ENCODE measurements around the gene SUPT7L.
A peak's percentile ranks its signal among the peaks of the same experiment; 100 is the strongest.
"Not testable (repeated sequence)": the region's sequence is repeated elsewhere in the genome, so short reads cannot be mapped to it uniquely, and the experiment has no call there.

The SUPT7L gene

DNA sequence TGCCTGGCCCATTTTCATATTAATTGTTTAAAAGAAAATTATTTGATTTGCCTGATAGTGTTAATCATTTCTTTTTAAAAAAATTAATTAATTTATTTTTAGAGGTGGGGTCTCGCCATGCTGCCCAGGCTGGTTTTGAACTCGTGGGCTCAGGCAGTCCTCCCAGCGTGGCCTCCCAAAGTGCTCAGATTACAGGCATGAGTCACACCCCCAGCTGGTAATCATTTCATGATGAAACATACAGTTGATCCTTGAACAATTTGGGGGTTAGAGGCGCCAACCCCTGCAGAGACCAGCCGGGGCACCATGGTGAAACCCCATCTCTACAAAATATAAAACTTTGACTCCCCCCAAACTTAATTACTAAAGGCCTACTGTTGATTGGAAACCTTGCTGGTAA lies 26.6 kb downstream of the SUPT7L start:
- no peak for DNase-seq

DNA sequence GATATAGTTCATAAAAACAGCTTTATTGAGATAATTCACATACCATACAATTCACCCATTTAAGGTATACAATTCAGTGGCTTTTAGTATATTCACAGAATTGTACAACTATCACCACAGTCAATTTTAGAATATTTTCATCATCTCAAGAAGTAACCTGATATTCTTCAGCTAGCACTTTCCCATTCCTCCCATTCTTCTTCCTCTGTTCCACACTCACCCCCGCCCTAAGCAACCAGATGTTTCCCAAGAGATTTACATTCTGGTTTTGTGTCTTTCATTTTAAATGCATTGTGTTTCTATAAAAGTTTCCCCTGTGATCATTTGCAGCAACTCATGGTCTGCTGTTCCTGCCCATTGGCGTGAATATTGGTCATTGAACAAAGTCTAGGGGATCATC lies 29.1 kb downstream of the SUPT7L start:
- DNase-seq: no peak

DNA sequence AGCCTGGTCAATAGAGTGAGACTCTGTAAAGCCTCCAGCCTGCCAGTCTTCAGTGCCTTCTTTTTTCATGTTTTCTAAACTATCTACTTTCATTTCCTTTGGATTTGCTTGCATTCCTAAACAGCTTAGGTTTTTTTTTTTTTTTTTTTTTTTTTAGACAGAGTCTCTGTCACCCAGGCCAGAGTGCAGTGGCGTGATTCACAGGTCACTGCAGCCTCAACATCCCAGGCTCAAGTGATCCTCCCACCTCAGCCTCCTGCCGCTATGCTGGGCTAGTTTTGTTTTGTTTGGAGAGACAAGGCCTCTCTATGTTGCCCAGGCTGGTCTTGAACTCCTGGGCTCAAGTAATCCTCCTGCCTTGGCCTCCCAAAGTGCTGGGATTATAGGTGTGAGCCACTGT lies 33.2 kb downstream of the SUPT7L start:
- not testable (repeated sequence) for DNase-seq

DNA sequence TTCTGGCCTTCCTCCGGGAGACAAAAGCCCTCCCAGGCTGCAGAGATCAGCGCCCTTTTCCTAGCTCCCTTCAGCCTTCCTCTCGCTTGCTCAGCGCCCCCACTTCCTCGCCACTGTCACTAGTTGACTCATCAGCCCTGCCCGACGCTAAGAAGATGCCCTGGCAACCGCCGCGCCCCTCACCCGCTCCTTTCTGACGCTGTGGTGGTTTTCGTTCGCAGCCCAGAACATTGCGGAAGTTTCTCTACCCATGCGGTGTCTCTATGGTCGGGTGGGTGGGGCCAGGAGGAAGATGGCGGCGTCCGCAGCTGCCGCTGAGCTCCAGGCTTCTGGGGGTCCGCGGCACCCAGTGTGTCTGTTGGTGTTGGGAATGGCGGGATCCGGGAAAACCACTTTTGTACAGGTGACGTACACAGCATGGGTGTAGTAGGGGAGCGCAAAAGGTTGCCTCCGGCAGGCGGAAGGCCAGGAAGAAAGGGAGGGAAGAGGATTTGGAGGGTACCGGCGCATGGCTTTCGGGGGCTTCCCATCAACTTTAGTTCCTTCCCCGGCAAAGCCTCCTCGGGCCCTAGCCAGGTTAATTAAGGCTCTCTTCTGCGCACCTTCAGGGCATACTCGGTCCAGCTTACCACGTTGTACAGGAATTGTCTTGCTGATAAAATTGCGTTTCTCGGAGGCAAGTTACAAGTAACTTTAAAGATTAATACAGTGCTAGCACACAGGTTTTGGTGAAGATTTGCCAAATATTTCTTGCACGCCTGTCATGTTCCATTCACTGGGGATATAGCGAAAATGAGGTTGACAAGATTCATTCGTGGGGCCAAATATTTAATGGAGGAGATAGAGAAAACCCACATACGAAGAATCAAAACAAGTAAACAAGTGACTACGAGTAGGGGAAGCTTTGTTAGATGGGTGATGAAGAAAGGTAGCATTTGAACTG lies 34.4 kb downstream of the SUPT7L start, which contains the start of the genes CCDC121 and GPN1:
Gene CCDC121, minus strand, starts transcription at position 246 of the 943 bp plus-strand sequence. CDS start 1,213 bp downstream, outside the sequence.
Gene GPN1, plus strand, starts transcription at position 284 of the 943 bp plus-strand sequence. Its CDS starts 9 bp downstream, at position 293.
- DNase-seq: peak; percentile 67 to 99

DNA sequence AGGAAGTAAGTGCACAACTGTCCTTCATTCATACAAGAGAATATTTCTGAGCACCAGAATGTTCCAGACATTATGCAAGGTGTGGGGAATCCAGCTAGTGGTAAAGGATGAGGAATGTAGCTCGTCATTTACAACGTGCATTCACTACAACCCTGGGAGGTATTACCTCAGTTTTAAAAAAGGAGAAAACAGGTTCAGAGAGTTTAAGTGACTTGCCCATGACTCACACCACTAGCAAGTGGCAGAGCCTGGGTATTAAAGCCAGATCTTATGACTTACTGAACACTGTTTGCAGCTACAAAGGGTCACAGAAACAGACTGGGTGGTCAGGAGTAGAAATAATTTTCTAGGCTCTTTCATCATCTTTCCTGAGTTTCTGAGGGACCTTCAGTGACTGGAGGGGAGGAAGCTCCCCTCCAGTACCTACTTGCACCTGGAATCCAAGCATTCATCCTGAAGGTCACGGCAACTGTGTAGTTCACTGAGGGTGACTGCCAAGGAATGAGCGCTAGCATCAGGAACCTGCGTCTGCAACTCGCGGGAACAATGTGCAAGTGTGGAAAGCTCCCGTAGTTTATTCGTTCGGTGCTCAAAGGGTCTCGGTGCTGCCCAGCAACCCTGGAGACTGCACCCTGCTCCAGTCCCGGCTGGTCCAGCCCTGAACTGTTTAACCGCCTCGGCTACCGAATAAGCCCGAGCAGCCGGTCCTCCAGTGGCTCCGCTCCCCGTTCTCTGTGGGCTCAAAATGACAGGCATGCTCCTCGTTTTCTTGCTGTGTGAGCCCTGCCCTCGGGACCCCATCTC lies 35.2 kb downstream of the SUPT7L start:
- peak in 1 of 2 donors; percentile 24 for DNase-seq

DNA sequence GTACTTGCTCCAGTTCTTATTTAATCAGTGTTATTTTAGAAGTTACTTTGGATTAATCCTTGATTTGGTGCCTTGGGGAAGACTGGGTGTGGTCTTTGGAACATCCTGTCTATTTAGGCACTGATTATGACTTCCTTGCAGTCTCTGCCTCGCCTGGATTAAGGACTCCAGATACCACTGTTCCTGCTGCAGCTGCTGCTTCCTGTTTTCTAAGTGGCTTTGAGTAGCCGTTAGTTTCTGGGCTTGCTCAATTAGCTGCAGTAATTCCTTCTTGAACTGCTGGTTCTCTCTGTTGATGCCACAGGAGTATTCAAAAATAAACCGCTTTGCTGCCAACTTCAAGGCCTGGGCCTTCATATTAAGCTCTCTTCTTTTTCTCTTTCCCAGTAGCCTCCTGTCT lies 36.5 kb downstream of the SUPT7L start:
- DNase-seq: peak in 1 of 2 donors; percentile 25

DNA sequence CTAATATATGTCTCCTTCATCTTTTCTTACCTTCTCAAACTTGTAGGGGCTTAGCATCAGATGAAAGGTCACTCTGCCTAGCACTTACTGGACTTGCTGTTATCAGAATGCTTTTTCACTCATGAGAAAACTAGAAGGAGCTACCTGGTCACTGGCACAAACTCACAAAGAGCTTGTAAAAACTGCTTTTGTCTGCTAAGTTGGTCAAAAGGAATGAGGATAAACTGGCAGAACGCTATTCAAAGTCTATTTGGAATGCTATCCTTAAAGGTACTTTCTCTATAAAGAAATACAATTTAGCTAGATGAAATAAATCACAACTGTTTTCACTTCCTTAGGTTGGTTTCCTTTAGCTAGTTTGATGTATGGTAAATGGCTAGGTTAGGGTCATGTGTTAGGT lies 37.1 kb downstream of the SUPT7L start:
- DNase-seq: not testable (repeated sequence)

DNA sequence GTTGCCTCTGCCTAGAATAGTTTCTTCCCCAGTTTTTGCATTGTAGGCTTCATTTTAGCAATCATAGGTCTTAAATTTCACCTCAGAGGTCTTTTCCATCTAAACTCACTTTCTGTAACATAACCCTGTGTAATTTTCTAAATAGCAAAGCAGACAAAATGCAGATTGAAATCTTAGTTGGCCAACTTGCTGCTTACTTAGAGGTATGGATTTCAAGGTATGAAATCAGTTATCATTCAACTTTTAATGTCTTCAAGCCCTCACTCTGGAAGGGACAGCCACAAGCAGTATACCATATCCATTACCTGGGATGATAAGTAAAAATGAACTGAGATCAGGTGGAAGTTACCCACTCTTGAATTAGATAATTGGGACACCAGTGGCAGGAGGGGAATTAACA lies 38.5 kb downstream of the SUPT7L start:
- DNase-seq: no peak

DNA sequence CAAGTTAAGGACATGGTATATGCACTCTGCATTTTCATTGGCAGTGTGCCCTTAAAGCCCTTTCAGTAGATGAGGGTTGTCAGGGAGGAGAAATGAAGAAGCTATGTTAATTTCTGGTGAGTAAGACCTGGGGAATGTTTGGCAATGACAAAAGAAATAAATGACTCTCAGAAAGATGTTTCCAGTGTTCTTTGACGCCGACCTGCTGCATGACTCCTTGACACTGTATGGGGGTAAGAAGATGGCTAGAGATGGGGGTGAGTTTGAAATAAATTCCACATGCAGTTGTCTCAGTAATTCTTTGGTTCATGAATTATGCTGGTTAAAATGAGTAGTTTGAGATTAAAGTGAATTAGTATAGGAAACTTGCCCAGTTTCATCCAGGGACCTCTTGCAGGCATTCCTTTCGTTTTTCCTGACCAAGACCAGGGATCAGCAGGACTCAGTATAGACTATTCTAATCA lies 40.5 kb downstream of the SUPT7L start:
- no peak for DNase-seq

DNA sequence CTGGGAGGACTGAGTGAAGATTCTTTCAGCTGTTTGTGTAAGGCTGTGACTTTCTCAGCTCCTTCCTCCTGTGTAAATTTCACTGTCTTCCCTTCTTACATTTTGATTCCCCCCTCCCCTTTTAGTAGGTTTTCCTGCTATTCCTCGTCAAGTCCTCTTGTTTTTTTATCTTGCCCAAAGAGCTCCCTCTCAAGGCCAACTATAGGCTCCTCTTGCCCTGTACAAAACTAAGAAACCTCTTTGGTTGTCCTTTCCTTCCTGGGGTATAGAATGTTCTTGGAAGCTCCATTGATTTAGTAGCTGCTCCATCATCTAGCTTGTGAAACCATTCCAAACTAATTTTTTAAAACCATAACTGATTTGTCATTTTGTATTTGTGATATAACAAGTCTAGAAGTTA lies 41.9 kb downstream of the SUPT7L start:
- no peak for DNase-seq

DNA sequence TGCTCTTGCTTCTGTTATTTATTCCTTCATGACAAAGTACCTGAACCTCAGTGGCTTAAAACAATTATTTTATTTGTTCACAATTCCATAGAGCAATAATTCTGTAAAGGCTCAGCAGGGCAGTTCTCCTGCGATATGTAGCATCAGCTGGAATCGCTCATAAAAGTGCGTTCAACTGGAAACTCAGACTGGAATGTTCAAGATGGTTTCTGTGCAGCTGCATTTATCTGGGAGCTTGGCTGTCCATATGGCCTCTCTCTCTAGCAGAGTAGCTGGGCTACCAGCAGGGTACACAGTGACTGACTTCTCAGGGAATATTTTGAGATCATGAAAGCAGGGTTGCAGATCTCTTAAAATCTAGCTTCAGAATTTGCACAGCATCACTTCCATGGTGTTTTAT lies 48.1 kb downstream of the SUPT7L start:
- DNase-seq: no peak

DNA sequence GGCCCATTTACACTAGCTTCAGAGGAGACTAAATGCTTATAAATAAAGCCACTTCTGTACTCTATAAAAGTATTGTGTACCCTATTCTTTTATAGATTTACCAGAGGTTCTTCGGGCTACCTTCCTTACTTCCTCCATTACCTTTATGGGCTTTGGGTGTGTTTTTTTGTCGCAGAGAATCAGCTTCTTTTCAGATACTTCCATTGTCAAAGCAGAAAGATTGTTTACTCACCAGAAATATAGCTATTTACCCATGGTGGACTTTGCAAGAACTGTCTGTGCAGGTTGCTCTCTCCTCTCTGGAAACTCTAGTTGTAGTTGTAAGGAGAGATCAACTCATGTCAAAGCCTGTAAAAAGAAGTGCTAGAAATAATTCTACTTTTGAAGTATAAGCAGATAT lies 49.4 kb downstream of the SUPT7L start:
- DNase-seq: no peak

DNA sequence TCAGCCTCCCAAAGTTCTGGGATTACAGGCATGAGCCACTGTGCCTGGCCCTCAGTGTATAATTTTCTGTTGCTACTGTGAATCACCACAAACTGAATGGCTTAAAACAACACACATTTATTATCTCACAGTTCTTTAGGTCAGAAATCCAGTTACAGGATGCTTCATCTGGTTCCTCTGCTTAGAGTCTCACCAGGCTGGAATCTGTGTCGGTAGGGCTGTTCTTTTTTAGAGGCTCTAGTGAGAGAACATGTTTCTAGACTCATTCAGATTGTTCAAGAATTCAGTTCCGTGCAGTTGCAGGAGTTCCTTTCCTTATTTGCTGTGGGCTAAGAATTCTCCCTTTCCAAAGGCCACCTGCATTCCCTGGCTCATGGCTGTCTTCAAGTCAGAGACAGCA lies 56.8 kb downstream of the SUPT7L start:
- no peak for DNase-seq

Data from bone marrow (tissue), 2 donors.